OCI-LY1 (cell line): Measurements from ENCODE around the gene TTYH3.
"Not testable (repeated sequence)": the region's sequence is repeated elsewhere in the genome, so short reads cannot be mapped to it uniquely, and the experiment has no call there.

Source experiments
- CTCF ChIP-seq: fragments of 200-600 bp; sonication (generic), shearing (Covaris generic); IDR thresholded peaks from 2 replicates; pipeline ENCODE4 v1.5.1; 2017; ENCODE audit warnings: mild to moderate bottlenecking, antibody characterized with exemption, low read length, moderate library complexity, mixed read lengths
- EZH2 ChIP-seq: fragments of 200-600 bp; sonication (generic), shearing (Covaris generic); IDR thresholded peaks from 2 replicates; pipeline ENCODE4 v1.8.0; 2017; ENCODE audit warnings: borderline replicate concordance, mixed run types, mild to moderate bottlenecking, antibody characterized with exemption, low read length, moderate library complexity, mixed read lengths

GRCh38 chr7:2691932-2692439 is 60.2 kb downstream of the TTYH3 start:
- not testable (repeated sequence) for TF ChIP-seq CTCF, EZH2
